H9 (cell line): ENCODE measurements around the gene PC. TPM values are rescaled to one million over a fixed set of nuclear protein-coding genes. Genes with fewer than 3 reads are reported as not detected.

Source experiments
- DNase-seq: peaks from one replicate; pipeline ENCODE4 v3.0.0-alpha.2; 2017
- H2AFZ ChIP-seq: one replicate; pipeline ENCODE4 v1.6.1; 2013; ENCODE audit warnings: mild to moderate bottlenecking, low read length, control low read depth, moderate library complexity
- H2AK5ac ChIP-seq: 2 replicates; pipeline ENCODE4 v1.6.1; 2013; ENCODE audit warnings: low read length, control low read depth, mixed read lengths; ENCODE audit not compliant: insufficient read length
- H2BK120ac ChIP-seq: one replicate; pipeline ENCODE4 v1.6.1; 2013; ENCODE audit warnings: low read depth, mild to moderate bottlenecking, low read length, control low read depth, inconsistent platforms; ENCODE audit not compliant: poor library complexity, severe bottlenecking
- H2BK12ac ChIP-seq: 2 replicates; pipeline ENCODE4 v1.6.1; 2013; ENCODE audit warnings: low read length, control low read depth, mixed read lengths, low read depth; ENCODE audit not compliant: insufficient read length
- H2BK15ac ChIP-seq: 2 replicates; pipeline ENCODE4 v1.6.1; 2013; ENCODE audit warnings: low read depth, low read length, control low read depth
- H2BK20ac ChIP-seq: one replicate; pipeline ENCODE4 v1.6.1; 2013; ENCODE audit warnings: low read depth, mild to moderate bottlenecking, low read length, control low read depth, inconsistent platforms; ENCODE audit not compliant: poor library complexity, severe bottlenecking
- H2BK5ac ChIP-seq: 2 replicates; pipeline ENCODE4 v1.6.1; 2013; ENCODE audit warnings: low read length, control low read depth, mixed read lengths; ENCODE audit not compliant: insufficient read length
- H3K14ac ChIP-seq: 2 replicates; pipeline ENCODE4 v1.6.1; 2013; ENCODE audit warnings: low read length, control low read depth; ENCODE audit not compliant: insufficient read depth
- H3K18ac ChIP-seq: 2 replicates; pipeline ENCODE4 v1.6.1; 2013; ENCODE audit warnings: low read depth, mild to moderate bottlenecking, mixed read lengths, low read length, control low read depth; ENCODE audit not compliant: insufficient read length
- H3K23ac ChIP-seq: 2 replicates; pipeline ENCODE4 v1.6.1; 2013; ENCODE audit warnings: low read length, control low read depth, mixed read lengths, low read depth; ENCODE audit not compliant: insufficient read length
- H3K23me2 ChIP-seq: 2 replicates; pipeline ENCODE4 v1.6.1; 2013; ENCODE audit warnings: low read depth, mild to moderate bottlenecking, mixed read lengths, low read length, control low read depth; ENCODE audit not compliant: insufficient read length, poor library complexity, severe bottlenecking
- H3K27ac ChIP-seq: 2 replicates; pipeline ENCODE4 v1.5.1; 2013; ENCODE audit warnings: low read length, control low read depth, mixed read lengths, low read depth; ENCODE audit not compliant: insufficient read length
- H3K27me3 ChIP-seq: 2 replicates; pipeline ENCODE4 v1.6.1; 2013; ENCODE audit warnings: low read length, control low read depth, inconsistent platforms; ENCODE audit not compliant: insufficient read depth
- H3K4ac ChIP-seq: 2 replicates; pipeline ENCODE4 v1.6.1; 2013; ENCODE audit warnings: low read depth, mild to moderate bottlenecking, control low read depth, inconsistent platforms, low read length, moderate library complexity
- H3K4me1 ChIP-seq: 2 replicates; pipeline ENCODE4 v1.6.1; 2013; ENCODE audit warnings: low read length, control low read depth, inconsistent platforms; ENCODE audit not compliant: insufficient read depth
- H3K4me2 ChIP-seq: 2 replicates; pipeline ENCODE4 v1.6.1; 2013; ENCODE audit warnings: low read length, control low read depth, mixed read lengths; ENCODE audit not compliant: insufficient read length, insufficient read depth
- H3K56ac ChIP-seq: 2 replicates; pipeline ENCODE4 v1.6.1; 2013; ENCODE audit warnings: low read depth, mild to moderate bottlenecking, mixed read lengths, low read length, control low read depth; ENCODE audit not compliant: insufficient read length
- H3K79me1 ChIP-seq: 2 replicates; pipeline ENCODE4 v1.6.1; 2013; ENCODE audit warnings: low read depth, mild to moderate bottlenecking, moderate library complexity, low read length, control low read depth, inconsistent platforms; ENCODE audit not compliant: insufficient read depth, poor library complexity, severe bottlenecking
- H3K79me2 ChIP-seq: 2 replicates; pipeline ENCODE4 v1.6.1; 2013; ENCODE audit warnings: low read length, control low read depth, inconsistent platforms; ENCODE audit not compliant: insufficient read depth
- H3K9ac ChIP-seq: 2 replicates; pipeline ENCODE4 v1.6.1; 2013; ENCODE audit warnings: low read length, control low read depth, mixed read lengths; ENCODE audit not compliant: insufficient read length; ENCODE audit errors: extremely low read depth
- H3K9me3 ChIP-seq: one replicate; pipeline ENCODE4 v1.6.1; 2013; ENCODE audit warnings: low read depth, low read length, inconsistent platforms; ENCODE audit not compliant: control insufficient read depth
- H3T11ph ChIP-seq: one replicate; pipeline ENCODE4 v1.6.1; 2013; ENCODE audit warnings: mild to moderate bottlenecking, low read length, control low read depth, inconsistent platforms
- H4K20me1 ChIP-seq: one replicate; pipeline ENCODE4 v1.6.1; 2013; ENCODE audit not compliant: control insufficient read depth, insufficient read length, insufficient read depth
- H4K5ac ChIP-seq: 2 replicates; pipeline ENCODE4 v1.6.1; 2013; ENCODE audit warnings: low read depth, mild to moderate bottlenecking, mixed read lengths, low read length, control low read depth; ENCODE audit not compliant: insufficient read length
- H4K8ac ChIP-seq: replicated peaks from 2 replicates; pipeline ENCODE4 v1.6.1; 2013; ENCODE audit warnings: low read length, control low read depth, mixed read lengths, low read depth; ENCODE audit not compliant: insufficient read length
- H4K91ac ChIP-seq: 2 replicates; pipeline ENCODE4 v1.6.1; 2013; ENCODE audit warnings: low read depth, mild to moderate bottlenecking, moderate library complexity, mixed read lengths, low read length, control low read depth; ENCODE audit not compliant: insufficient read length
- H3K27ac Mint-ChIP-seq, 3 experiments: 2 replicates in 2 of 3; 3 replicates in 1 of 3; pipeline ENCODE4 v1.8.0; 2020 to 2021; ENCODE audit warnings: mixed read lengths in 3 of 3, mild to moderate bottlenecking in 1 of 3, moderate library complexity in 1 of 3
- H3K27me3 Mint-ChIP-seq: 2 replicates; pipeline ENCODE4 v1.8.0; 2021; ENCODE audit warnings: low read depth, mild to moderate bottlenecking, moderate library complexity, mixed read lengths
- H3K36me3 Mint-ChIP-seq, 3 experiments: 2 replicates in 2 of 3; 3 replicates in 1 of 3; pipeline ENCODE4 v1.8.0; 2020 to 2021; ENCODE audit warnings: low read depth in 3 of 3, mixed read lengths in 3 of 3; ENCODE audit not compliant: insufficient read depth in 1 of 3
- H3K4me1 Mint-ChIP-seq, 2 experiments: 2 replicates each; pipeline ENCODE4 v1.8.0; 2020; ENCODE audit warnings: mixed read lengths in 2 of 2
- H3K4me3 Mint-ChIP-seq, 2 experiments: 2 replicates in 1 of 2; 3 replicates in 1 of 2; pipeline ENCODE4 v1.8.0; 2020 to 2021; ENCODE audit warnings: mild to moderate bottlenecking in 2 of 2, mixed read lengths in 2 of 2, moderate library complexity in 1 of 2
- H3K9me3 Mint-ChIP-seq, 2 experiments: 2 replicates in 1 of 2; 3 replicates in 1 of 2; pipeline ENCODE4 v1.8.0; 2020; ENCODE audit warnings: mild to moderate bottlenecking in 2 of 2, mixed read lengths in 2 of 2, moderate library complexity in 1 of 2
- CTCF ChIP-seq: fragments of 200-600 bp; sonication (generic); conservative IDR thresholded peaks from 3 replicates; pipeline ENCODE4 v1.8.0; 2021; ENCODE audit warnings: antibody characterized with exemption, mild to moderate bottlenecking
- WGBS: extraction: QIAGEN DNeasy Blood & Tissue Kit; methylation state at CpG from one replicate; pipeline ENCODE4 v1.1.7; 2013; ENCODE audit warnings: missing lambda C conversion rate, low lambda C conversion rate, mixed read lengths; ENCODE audit not compliant: insufficient read length; ENCODE audit errors: extremely low coverage; 5-methylcytosine and 5-hydroxymethylcytosine counted together
- total RNA-seq: library from RNA; stranded (reverse); gene quantifications from 2 replicates; pipeline ENCODE4 v1.2.1, GENCODE V29; 2021

PC gene
- total RNA-seq, 1 experiment from 2014 or later = 32.6 TPM

- DNase-seq = no peak
- H3T11ph ChIP-seq = no peak overlapping the region
- no peaks in the 10 kb centered on the region for H4K20me1 ChIP-seq
- H2BK15ac ChIP-seq = no peak overlapping the region
- H3K4me3 Mint-ChIP-seq = peak overlapping the region; percentile 60 to 81
- H4K91ac ChIP-seq = no peak overlapping the region
- no peaks in the 10 kb centered on the region for H3K9me3 Mint-ChIP-seq
- no peak overlapping the region for H2BK120ac ChIP-seq
- peak overlapping the region; percentile 90 to 98 (median 94) for H3K27ac Mint-ChIP-seq
- H4K8ac ChIP-seq = no peak overlapping the region
- no peak overlapping the region for H2BK20ac ChIP-seq
- peak overlapping the region; percentile 35 for H3K4me2 ChIP-seq
- no peak overlapping the region for H3K27ac ChIP-seq
- H3K4ac ChIP-seq = no peak overlapping the region
- no peaks in the 10 kb centered on the region for H3K79me1 ChIP-seq
- H3K36me3 Mint-ChIP-seq = peaks cover 0 to 11% (median 11%) of the 10 kb centered on the region in 3 experiments; a peak in 4 of 7 replicates
- no peaks in the 10 kb centered on the region for H3K27me3 ChIP-seq
- H3K27me3 Mint-ChIP-seq = peaks cover 14% of the 10 kb centered on the region
- H3K4me1 Mint-ChIP-seq = peaks cover 35 to 38% of the 10 kb centered on the region in 2 experiments
- H3K14ac ChIP-seq = peak overlapping the region; percentile 10
- H2AK5ac ChIP-seq = no peak overlapping the region
- WGBS = no CpG with 5 or more reads among the region's 10 CpGs
- no peaks in the 10 kb centered on the region; the same call in 1 of the 2 replicates for H3K4me1 ChIP-seq
- H2BK5ac ChIP-seq = no peak overlapping the region
- no peak overlapping the region for H2BK12ac ChIP-seq
- H3K23me2 ChIP-seq = no peaks in the 10 kb centered on the region
- no peaks in the 10 kb centered on the region for H3K9me3 ChIP-seq
- H2AFZ ChIP-seq = no peak overlapping the region
- TF ChIP-seq CTCF = no peak
- no peak overlapping the region for H4K5ac ChIP-seq
- no peak overlapping the region for H3K56ac ChIP-seq
- H3K9ac ChIP-seq = peak overlapping the region; percentile 23
- no peaks in the 10 kb centered on the region for H3K79me2 ChIP-seq
- no peak overlapping the region for H3K23ac ChIP-seq
- peak overlapping the region; percentile 5 for H3K18ac ChIP-seq
Observed at GRCh38 chr11:66958956-66959274, 732 bp upstream of the PC start.
